ENCODE measurements around the gene RAVER1.
"Not testable (repeated sequence)": the region's sequence is repeated elsewhere in the genome, so short reads cannot be mapped to it uniquely, and the experiment has no call there.

The RAVER1 gene

DNA sequence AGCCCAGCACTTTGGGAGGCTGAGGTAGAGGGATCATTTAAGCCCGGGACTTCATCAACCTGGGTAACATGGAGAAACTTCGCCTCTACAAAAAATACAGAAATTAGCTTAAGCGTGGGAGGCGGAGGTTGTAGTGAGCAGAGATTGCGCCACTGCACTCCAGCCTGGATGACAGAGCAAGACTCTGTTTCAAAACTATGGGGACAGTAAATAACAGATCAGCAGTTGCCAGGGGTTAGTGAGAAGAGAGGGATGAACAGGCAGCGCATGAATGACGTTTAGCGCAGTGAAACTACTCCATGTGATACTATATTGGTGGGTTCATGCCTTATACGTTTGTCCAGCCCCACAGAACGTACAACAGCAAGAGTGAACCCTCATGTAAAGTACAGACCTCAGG, 13.2 kb upstream of the RAVER1 start:
- peak in 1 of 51 donors; percentile 3 for DNase-seq

DNA sequence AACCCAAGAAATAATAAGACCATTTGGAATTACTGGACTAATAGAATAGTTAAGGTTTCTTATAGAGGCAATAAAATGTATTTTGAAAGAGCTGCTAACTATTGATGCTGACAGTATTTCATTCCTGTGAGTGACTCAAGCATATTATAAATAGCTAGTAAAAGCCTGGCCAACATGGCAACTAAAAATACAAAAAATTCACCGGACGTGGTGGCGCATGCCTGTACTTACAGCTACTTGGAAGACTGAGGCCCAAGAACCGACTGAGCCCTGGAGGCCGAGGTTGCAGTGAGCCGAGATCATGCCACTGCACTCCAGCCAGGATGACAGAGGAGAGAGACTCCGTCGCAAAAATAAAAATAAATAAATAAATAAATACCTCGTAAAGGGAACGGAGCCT, 11.5 kb upstream of the RAVER1 start:
- DNase-seq = no peak

DNA sequence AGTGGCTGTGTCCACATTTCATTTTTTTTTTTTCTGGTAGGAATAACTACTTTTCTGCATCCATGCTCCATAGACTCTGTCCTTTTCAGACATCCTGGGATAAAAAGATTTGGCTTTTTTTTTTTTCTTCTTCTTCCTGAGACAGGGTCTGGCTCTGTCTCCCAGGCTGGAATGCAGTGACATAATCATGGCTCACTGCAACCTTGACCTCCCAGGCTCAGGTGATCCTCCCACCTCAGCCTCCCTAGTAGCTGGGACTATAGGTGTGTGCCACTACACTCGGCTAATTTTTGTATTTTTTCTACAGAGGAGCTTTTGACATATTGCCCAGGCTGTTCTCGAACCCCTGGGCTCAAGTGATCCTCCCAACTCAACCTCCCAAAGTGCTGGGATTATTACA, 10.2 kb upstream of the RAVER1 start:
- DNase-seq = no peak

DNA sequence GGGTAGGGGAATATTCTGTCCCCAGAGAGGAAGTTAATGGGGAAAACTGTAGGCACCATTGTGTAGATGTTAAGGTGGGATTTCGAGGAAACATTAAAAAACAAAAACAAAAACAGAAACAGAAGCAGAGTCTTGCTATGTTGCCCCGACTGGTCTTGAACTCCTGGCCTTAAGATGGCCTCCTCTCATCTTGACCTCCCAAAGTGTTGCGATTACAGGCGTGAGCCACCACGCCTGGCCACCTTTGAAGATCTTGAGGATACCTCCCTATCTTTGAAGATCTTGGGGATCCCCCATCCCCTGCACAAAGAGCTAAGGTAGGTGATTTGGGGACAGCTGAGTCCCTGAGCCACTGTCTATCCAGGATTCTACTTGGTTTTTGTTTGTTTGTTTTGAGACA, 6.6 kb upstream of the RAVER1 start:
- no peak for DNase-seq

DNA sequence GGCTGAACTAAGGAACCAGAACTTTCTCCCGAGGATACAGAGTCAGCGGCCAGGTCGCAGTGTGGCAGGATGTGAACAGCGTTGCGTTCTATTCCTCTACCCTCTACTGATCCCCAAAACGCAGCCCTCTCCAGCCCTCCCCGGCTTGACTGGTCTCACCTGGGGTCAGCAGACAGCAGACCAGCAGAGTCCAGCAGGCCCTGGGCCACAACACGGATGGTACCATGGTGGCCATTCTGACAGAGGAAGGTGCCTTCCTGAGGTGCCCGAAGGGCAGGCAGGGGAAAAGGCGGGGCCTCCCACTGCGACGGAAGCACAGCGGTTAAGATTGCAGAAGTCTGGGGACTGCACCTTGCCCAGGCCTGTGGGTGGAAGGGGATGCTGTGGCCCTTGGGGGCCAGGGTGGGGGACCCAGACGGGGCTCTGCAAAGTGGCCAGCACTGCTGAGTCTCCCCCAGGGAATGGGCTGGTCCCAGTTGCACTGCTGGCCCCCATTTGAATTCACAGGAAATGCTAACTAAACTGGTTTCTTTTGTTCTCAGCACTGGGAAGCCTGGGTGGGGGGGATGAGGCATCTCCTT, 6.1 kb upstream of the RAVER1 start, which contains the start of gene ICAM3:
Gene ICAM3 (minus strand): TSS at position 245 of the 581 bp plus-strand sequence. CDS start 10 bp downstream, at position 235.
- no peak for DNase-seq

DNA sequence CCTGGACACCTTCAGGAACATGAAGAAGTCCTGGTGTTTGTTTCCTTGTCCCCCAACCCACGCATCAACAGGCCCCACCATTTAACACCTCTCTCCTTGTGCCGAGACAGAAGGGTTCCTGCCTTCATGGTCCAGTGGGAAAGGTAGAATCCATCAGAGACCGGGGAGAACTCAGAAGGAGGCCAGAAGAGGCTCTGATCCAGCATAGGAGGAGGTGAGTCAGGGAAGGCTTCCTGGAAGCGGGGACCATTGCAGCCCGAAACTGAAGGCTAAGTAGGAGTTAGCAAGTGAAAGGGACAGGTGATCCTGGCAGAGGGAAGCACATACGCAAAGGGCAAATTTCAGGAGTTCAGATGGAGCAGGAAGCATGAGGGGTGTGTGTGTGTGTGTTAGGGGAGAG, 5.6 kb upstream of the RAVER1 start:
- DNase-seq = no peak

DNA sequence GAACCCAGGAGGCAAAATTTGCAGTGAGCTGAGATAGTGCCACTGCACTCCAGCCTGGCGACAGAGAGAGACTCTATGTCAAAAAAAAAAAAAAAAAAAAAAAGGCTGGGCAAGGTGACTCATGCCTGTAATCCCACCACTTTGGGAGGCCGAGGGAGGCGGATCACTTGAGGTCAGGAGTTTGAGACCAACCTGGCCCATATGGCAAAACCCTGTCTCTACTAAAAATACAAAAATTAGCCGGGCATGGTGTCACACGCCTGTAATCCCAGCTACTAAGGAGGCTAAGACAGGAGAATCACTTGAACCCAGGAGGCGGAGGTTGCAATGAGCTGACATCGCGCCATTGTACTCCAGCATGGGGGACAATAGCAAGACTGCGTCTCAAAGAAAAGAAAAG, 3.4 kb upstream of the RAVER1 start:
- DNase-seq = not testable (repeated sequence)

DNA sequence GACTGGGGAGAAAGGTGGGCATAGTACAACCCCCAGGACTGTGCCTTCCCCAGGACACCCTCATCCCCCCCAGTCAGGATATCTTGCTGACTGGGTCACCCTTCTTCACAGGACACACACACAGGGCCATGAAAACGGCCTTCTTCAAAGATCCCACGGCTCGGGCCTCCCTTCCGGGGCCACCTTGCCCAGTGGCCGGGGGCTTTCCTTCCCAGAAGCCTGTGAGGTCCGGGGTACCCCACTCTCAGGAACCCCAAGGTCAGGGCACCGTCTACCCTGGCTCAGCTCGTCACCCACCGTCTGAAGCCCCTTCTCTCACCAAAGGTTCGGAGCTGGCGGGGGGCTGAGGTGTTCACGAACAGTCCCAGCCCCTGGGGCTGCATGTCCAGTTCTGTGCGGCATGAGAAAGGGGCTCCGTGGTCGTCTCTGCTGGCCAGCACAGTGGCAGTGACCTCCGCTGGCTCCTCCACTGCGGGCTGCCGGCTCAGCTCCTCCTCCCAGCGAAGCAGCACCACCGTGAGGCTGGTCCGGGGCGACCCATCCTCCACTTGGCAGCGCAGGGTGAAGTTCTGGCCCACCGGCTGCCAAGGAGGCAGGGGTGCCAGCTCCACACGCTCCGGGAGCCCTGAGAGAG, 2.1 kb upstream of the RAVER1 start:
- peak in 19 of 51 donors; percentile 5 to 49 (median 24) for DNase-seq

DNA sequence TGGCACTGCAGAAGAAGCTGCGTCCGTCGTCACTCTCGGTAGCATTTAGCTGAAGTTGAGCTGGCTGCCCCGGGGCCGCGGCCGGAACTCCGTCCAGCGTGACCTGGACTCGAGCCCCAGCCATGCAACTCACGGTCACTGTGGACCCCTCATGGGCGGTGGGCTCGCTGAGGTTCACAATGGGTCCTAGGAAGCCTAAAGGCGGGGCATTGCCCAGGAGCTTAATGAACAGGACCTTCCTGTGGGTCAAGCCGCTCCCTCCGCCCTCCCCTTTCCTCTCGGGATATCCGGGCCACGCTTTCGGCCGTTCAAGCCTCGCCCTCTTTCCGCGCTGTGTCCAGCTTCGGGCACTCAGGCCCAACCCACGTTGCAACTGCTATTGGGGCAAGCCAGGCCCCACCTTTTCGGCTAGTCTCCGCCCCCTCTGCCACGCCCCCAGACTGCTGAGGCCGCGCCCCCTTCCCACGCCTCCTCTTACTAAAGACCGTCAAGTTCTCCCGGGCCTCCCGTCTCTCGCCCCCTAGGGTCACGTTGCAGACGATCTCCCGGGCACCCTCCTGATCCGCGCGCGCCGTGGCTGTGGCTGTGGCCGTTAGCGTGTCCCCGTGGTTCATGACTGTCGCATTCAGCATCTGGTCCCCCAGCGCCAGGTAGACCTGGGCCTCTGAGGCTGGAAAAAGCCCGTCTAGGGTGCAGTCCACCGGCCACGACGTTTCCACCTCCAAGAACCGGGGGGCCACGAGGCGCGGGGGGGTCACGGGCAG, 1.4 kb upstream of the RAVER1 start:
- DNase-seq = peak in 50 of 51 donors; percentile 3 to 81 (median 61)

DNA sequence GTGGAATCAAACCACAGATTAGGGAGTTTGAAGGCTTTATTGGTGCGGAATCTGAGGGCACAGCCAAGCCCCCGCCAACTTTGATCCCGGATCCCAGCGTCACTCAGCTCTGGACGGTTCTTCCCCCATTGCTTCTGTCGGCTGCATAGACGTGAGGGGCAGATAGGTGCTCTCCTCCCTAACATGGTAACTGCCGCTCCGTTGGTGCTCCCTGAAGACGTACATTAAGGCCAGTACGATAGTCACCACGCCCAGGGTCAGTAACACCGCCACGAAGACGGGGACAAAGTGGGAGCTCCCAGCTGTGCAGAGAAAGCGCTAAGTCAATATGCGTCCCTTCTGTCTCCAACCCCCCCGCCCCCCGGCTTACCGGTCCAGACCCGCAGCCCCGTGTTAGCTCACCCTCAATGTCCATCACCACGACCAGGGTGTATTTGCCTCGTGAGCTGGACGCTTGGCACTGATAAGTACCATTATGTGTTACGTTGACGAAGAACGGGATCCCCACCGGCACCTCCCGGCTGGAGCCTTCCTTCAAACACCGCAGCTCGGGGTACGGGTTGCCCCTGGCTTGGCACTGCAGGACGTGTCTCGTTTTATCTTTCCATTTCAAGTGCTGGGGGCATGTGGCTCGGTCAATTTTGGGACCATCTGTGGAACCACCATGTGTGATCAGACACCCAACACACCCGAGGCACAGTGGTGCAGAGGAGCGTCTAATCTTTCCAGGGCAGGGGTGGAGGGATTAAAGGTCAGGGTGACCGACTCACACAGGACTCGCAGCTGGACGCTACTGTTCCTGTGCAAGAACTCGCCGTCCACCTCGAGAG, 644 bp upstream of the RAVER1 start:
- DNase-seq = no peak

DNA sequence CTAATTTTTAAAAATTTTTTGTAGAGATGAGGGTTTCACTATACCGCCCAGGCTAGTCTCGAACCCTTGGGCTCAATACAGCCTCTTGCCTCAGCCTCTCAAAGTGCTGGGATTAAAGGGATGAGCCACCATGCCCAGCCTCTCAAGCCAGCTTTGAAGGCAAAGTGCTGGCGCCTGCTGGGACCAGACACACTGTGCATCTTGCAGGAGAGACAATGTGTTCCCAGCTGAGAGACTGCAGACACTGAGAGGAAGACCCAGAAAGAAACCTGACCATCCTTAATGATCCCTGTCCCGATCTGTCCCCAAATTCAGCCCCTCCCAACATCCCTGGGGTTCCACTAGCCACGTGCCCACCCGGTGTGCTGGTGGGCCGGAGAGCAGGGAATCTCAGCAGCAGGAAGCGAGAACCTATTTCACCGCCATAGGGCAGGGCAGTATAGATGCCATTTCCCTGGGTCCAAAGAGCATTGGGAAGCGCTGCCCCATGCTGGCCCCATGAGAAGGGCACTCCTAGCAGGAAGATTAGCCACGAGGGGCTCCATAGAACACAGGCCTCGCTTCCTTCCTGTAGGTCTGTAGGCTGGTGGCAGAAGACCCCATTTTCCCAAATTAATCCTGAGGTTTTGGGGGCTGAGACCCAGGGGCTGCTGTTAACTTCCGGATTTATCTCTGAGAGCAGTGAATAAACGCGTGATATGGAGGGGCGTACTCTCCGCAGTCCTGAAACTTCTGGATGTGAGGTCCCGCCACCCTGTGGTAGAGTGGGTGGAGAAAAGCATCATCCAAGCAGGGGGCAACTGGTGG, 968 bp downstream of the RAVER1 start:
- DNase-seq = no peak

DNA sequence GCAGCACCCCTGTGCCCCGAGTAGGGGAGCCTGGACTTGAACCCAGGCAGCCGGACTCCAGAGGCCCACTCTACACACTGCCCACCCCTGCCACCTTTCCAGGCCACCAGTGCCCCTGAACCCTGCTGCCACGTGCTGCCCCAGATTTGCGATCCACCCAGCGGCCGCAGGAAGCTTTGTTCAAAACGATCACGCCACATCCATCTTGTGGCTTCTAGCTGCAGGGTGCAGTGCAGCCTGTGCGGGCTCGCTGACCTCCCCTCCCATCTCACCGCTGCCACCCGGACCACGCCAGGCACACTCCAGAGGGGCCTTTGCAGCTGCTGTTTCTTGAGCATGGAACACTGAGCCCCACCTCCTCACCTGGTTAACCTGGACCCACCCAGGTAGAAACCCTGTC, 3.8 kb downstream of the RAVER1 start:
- DNase-seq = no peak

DNA sequence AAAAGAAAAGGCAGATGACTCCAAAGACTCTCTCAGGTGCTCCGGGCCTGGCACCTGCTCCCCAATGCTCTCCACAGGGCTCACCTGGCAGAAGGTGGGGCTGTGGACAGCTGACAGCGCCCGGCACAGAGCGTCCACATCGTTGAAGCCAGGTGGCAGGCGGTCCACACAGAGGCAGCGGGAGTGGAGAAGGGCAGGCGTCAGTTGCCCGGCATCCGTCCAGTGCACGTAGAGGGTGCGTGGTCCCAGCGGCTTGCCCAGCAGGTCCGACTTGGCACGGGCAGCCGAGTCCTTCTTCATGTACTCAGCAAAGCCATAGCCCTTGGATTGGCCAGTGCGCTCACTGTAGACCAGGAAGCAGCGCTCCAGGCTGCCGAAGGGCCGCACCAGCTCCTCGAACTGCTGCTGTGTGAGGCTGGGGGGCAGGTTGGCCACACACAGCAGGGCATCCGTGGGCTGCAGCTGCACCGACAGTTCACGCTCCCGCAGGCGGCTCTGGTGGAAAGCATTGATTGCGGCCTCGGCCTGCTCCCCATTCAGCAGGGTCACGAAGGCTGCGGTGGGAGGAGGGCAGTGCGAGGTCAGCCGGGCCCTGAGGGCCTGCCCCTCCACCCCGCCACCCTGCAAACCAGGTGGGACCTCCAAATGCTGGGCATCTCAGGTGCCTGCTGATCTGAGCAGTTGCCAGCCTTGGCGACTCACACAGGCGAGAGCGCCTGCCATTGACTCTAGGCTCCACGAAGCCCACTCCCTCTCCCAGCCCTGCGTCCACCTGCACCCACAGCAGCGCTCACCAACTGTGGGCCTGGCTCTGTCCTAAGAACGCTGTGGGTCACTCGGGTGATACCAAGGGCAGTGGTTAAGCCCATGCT, 4.5 kb downstream of the RAVER1 start:
- DNase-seq = no peak

DNA sequence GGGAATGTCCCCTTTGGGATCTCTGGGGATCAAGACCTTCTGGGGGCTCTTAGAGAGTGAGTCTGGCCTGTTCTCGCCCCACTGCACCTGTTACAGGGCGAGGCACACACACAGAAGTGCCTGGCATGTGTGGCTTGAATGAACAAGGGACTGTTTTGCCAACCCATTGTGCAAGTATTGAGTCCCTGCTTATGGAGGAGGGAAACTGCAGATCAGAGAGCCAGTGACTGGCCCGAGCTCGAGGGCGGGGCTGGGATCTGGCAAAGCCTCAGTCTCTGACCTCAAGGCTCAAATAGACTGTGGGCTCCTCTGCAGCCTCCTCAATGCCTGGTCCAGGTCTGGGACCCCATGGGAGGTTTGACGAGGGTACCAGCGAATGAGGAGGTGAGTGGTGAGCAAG, 5.5 kb downstream of the RAVER1 start:
- DNase-seq = no peak

DNA sequence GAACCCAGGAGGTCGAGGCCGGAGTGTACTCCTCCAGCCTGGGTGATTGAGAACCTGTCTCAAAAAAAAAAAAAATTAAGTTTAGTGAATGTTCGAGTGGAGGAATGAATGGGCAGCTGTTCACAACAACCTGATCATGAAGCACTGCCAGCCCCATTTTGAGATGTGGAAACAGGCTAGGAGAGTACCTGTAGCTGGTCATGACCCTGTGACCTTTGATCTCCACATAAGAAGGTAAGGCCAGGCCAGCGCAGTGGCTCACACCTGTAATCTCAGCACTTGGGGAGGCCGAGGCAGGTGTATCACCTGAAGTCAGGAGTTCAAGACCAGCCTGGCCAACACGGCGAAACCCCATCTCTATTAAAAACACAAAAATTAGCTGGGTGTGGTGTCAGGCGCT, 7.6 kb downstream of the RAVER1 start:
- DNase-seq = no peak

DNA sequence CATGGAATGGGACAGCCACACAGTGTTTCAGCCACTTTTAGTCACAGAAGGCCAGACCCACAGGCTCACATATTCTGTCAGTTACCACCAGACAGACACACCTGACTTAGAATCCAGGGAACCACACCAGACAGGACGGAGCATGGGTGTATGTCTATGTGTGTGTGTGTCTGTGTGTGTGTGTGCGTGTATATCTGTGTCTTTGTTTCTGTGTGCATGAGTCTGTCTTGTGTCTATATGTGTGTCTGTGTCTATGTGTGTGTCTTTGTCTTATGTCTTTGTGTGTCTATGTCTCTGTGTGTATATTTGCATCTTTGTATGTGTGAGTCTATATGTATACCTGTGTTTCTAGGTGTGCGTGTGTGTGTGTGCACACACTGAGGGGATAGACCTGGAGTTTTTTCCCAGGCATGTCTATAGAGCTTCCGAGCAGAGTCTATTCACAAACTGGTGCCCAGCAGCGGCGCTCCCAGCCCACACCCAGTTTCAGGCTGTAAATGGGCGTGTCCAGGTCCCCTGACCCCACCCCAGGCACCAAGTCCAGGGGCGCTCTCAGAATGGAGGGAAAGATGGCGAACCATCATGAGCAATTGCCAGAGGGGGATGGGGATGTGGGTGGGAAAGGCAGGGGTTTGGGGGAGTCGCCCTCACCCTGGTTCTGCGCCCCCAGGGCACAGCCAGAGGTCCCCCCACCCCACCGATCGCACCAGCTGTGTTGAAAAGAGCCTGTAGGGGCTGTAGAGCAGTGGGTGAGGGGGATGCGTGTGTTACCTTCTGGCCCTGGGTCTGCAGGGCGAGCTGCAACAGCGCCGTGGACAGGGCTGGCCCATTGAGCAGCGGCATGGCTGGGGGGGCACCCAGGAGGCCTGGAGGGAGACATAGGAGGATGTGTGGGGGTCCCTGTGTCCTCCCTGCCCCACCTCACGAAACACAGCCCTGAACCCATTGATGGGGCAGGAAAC, 11.2 kb downstream of the RAVER1 start:
- no peak for DNase-seq

DNA sequence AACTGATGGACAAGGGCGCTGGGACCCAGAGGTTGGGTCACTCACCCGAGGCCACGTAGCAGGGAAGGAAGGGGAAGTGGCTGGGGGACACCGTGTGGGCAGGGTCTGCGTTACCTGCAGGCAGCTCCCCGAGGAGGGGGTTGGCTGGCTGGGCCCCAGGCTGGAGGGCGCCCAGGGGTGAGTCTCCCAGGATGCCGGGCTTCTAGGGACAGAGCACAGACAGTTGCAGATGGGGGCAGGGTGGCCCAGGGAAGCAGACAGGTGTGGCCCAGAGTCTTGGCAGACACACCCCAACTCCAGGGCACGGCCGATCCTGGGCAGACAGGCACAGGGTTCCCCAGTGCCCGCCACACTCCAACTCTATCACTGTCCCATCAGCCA, 11.9 kb downstream of the RAVER1 start:
- no peak for DNase-seq

DNA sequence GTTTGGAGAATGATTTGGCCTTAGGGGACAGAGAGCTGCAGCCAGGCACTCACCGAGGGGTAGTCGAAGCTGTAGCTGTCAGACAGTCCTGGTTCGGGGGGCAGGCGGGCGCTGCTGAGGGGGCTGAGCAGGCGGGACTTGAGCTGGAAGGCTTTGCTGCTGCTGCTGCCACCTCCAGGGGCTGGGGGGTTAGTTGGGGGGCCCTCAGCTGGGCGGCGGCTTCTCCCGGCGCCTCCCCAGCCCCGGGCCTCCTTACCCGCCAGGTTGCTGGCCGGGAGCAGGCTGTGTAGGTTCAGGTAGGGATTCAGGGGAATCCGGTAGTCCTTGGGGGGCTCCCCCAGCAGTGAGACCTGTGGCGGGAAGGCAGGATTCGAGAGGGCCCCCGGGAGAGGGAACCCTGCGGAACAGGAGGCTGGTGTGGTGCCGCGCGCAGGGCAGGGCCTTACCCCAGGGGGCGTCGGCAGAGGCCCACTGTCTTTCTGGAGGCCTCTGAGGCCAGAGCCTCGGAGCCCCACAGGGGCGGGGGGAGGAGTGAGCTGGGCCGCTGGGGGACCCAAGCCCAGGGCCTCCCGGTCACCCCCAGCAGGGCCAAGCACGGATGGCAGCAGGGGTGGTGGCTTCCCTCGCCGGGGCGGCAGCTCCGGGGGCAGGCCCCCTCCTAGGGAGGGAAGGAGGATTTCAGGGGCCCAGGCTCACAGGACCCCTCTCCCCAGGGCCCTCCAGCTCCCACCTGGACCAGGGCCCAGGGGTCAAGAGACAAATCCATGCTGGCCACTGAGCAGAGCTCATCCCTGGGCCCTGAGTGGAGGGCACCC, 12.5 kb downstream of the RAVER1 start:
- no peak for DNase-seq
